A549 (cell line): ENCODE measurements around the gene KCP. TPM values are rescaled to one million over a fixed set of nuclear protein-coding genes. Genes with fewer than 3 reads are reported as not detected.

Source experiments
- ATAC-seq, 2 experiments: fragments of 200-7000 bp in 1 of 2; fragments of >200 bp in 1 of 2; cut with Nextera tagmentation in 1 of 2; cut with Tn5 transposase in 1 of 2; 3 replicates each; pipeline versions ENCODE4 v1.8.0 to v1.9.1; 2018 to 2020; ENCODE audit warnings: mild to moderate bottlenecking in 1 of 2, moderate library complexity in 1 of 2
- CTCF ChIA-PET: fragments of 300-600 bp; sonication (Branson Sonifier 250); formaldehyde crosslinking; extraction: SDS; loops from one replicate; lab custom pipeline; 2021; ENCODE audit warnings: antibody characterized with exemption, inconsistent platforms; lab: Yijun Ruan, JAX
- POLR2A ChIA-PET: fragments of 350-600 bp; formaldehyde crosslinking; extraction: SDS; loops from one replicate; lab custom pipeline; 2021; ENCODE audit warnings: antibody characterized with exemption, inconsistent platforms; lab: Yijun Ruan, JAX
- DNase-seq, 2 experiments: peaks; one replicate each; pipeline versions ENCODE4 v3.0.0 to v3.0.0-alpha.2; 2011 to 2016; ENCODE audit warnings: low read depth in 1 of 2, low spot score in 1 of 2
- FAIRE-seq: peaks from 2 replicates; lab custom pipeline; 2011; peaks lifted over from hg19 to GRCh38; lab: Jason Lieb, UNC
- H3K27ac ChIP-seq, 2 experiments: fragments of >200 bp; sonication (Bioruptor Twin); formaldehyde crosslinking; 3 replicates each; pipeline ENCODE4 v1.5.1; 2016 to 2017
- H3K4me1 ChIP-seq: fragments of >200 bp; sonication (Bioruptor Twin); formaldehyde crosslinking; 3 replicates; pipeline ENCODE4 v1.6.1; 2016
- H3K4me2 ChIP-seq: fragments of >200 bp; sonication (Bioruptor Twin); formaldehyde crosslinking; 3 replicates; pipeline ENCODE4 v1.6.1; 2016
- H3K4me3 ChIP-seq: fragments of >200 bp; sonication (Bioruptor Twin); formaldehyde crosslinking; 3 replicates; pipeline ENCODE4 v1.5.1; 2016
- H3K9me3 ChIP-seq: fragments of >200 bp; sonication (Bioruptor Twin); formaldehyde crosslinking; 3 replicates; pipeline ENCODE4 v1.6.1; 2016
- CHD4 ChIP-seq: fragments of 200-600 bp; sonication (generic); IDR thresholded peaks from 2 replicates; pipeline ENCODE4 v1.6.1; 2016; ENCODE audit warnings: antibody characterized with exemption, mild to moderate bottlenecking, borderline replicate concordance
- HES2 ChIP-seq: fragments of >200 bp; sonication (Bioruptor Twin); formaldehyde crosslinking; IDR thresholded peaks from 2 replicates; pipeline ENCODE4 v1.6.1; 2016
- HOXB5 ChIP-seq: fragments of 250-450 bp; sonication (Bioruptor Pico); IDR thresholded peaks from 2 replicates; pipeline ENCODE4 v1.5.0; 2020; ENCODE audit warnings: mild to moderate bottlenecking, moderate library complexity
- JUN ChIP-seq, 2 experiments: fragments of >200 bp; sonication (Bioruptor Twin); formaldehyde crosslinking; IDR thresholded peaks; 2 replicates in 1 of 2; 3 replicates in 1 of 2; pipeline ENCODE4 v1.6.1; 2016 to 2017
- JUNB ChIP-seq: fragments of >200 bp; sonication (Bioruptor Twin); formaldehyde crosslinking; IDR thresholded peaks from 2 replicates; pipeline ENCODE4 v1.6.1; 2016
- PHF8 ChIP-seq: fragments of 200-600 bp; sonication (generic); IDR thresholded peaks from 2 replicates; pipeline ENCODE4 v1.6.1; 2016; ENCODE audit warnings: low read depth, mild to moderate bottlenecking, antibody characterized with exemption, moderate library complexity, borderline replicate concordance
- POLR2A ChIP-seq: IDR thresholded peaks from 2 replicates; pipeline ENCODE4 v1.6.1; 2012; ENCODE audit warnings: mild to moderate bottlenecking, low read length
- REST ChIP-seq: fragments of 200-600 bp; sonication (generic); IDR thresholded peaks from 2 replicates; pipeline ENCODE4 v1.6.1; 2016; ENCODE audit warnings: antibody characterized with exemption, mild to moderate bottlenecking, moderate library complexity
- RNF2 ChIP-seq: fragments of 200-600 bp; sonication (generic); IDR thresholded peaks from 2 replicates; pipeline ENCODE4 v1.6.1; 2016; ENCODE audit warnings: low read depth, mild to moderate bottlenecking, antibody characterized with exemption, moderate library complexity, borderline replicate concordance
- SMC3 ChIP-seq: fragments of >200 bp; sonication (Bioruptor Twin); formaldehyde crosslinking; IDR thresholded peaks from 3 replicates; pipeline ENCODE4 v1.6.1; 2018; ENCODE audit warnings: inconsistent platforms
- TFCP2L1 ChIP-seq: fragments of 250-450 bp; sonication (Bioruptor Pico); IDR thresholded peaks from 2 replicates; pipeline ENCODE4 v1.5.0; 2021; ENCODE audit warnings: mild to moderate bottlenecking
- ZC3H11A ChIP-seq: fragments of 450-650 bp; IDR thresholded peaks from 2 replicates; pipeline ENCODE4 v1.6.1; 2014; ENCODE audit warnings: antibody characterized with exemption, mild to moderate bottlenecking
- ZFP36 ChIP-seq: fragments of 450-650 bp; IDR thresholded peaks from 2 replicates; pipeline ENCODE4 v1.6.1; 2014; ENCODE audit warnings: borderline replicate concordance; ENCODE audit not compliant: partially characterized antibody
- WGBS: methylation state at CpG from one replicate; pipeline ENCODE4 v1.1.6; 2017; ENCODE audit errors: missing lambda C conversion rate; 5-methylcytosine and 5-hydroxymethylcytosine counted together
- polyA plus RNA-seq, 4 experiments: library from polyadenylated mRNA; depleted of rRNA in 3 of 4; stranded (reverse); fragments of >200 nt; fragmentation: RNase III in 1 of 4; extraction: RNeasy Plus Mini Kit Qiagen cat#74134 plus additional on column Dnase treatment in 1 of 4; gene quantifications; 2 replicates in 3 of 4; 3 replicates in 1 of 4; pipeline ENCODE4 v1.2.3, GENCODE V29; 2011 to 2017
- TF ChIP-seq, protein P1 (sequence below): IDR thresholded peaks from 2 replicates; pipeline ENCODE4 v1.6.1; 2012; ENCODE audit warnings: low read depth, borderline replicate concordance
- TF ChIP-seq, protein P2 (sequence below): IDR thresholded peaks from 2 replicates; pipeline ENCODE4 v1.6.1; 2012
- TF ChIP-seq, protein P3 (sequence below): fragments of 150-350 bp; IDR thresholded peaks from 2 replicates; pipeline ENCODE4 v1.6.1; 2014; ENCODE audit warnings: low read depth, mild to moderate bottlenecking, low read length
- TF ChIP-seq, protein P4 (sequence below): IDR thresholded peaks from 2 replicates; pipeline ENCODE4 v1.6.1; 2012

Gene KCP
- polyA plus RNA-seq, 2 of the 4 experiments (the other 2 are of a cell fraction) = 0.14 TPM; not detected in 1

GRCh38 chr7:128937647-128938543 lies 27.4 kb upstream of the KCP start, which contains the start of gene IRF5:
Gene IRF5, plus strand, starts transcription at chr7:128937927. Its CDS starts 4,155 bp downstream, at chr7:128942082.
- FAIRE-seq (no peak), ATAC-seq (peak; percentile 78 to 87)
- CTCF ChIA-PET = interaction anchor here (0.7 to 1.6 kb wide), 3 partner anchors 9 to 54 kb away, joined by 3 to 5 read pairs (median 3); no protein-coding TSS in a partner anchor

More at GRCh38 chr7:128937647-128938543, 27.4 kb upstream of the KCP start, which contains the start of gene IRF5:
- 0% methylated on average over 2 of the region's 83 CpGs for WGBS
- H3K4me1 ChIP-seq = peaks cover 12% of the 10 kb centered on the region
- POLR2A ChIA-PET = interaction anchor here (0.6 to 0.9 kb wide), 4 partner anchors 11 to 405 kb away, joined by 3 to 4 read pairs (median 3); no protein-coding TSS in a partner anchor
- H3K9me3 ChIP-seq = no peaks in the 10 kb centered on the region
- DNase-seq = peak; percentile 37 to 63
- peak within 1 kb of the TSS; percentile 93 for H3K4me2 ChIP-seq
- peak within 1 kb of the TSS; percentile 79 to 88 for H3K27ac ChIP-seq
- H3K4me3 ChIP-seq = peak within 1 kb of the TSS; percentile 80
- TF ChIP-seq ZC3H11A (no peak), JUN (IDR thresholded peaks at IDR 0.05) (no peak; a peak in 1 of 5 replicates), POLR2A (peak; percentile 63), TFCP2L1 (CRISPR knock-in tag) (no peak), ZFP36 (no peak), CHD4 (no peak), SMC3 (no peak), HES2 (no peak), JUNB (no peak), PHF8 (peak; percentile 63), RNF2 (0 out of 2 replicates have a peak, but pooled peaks have one; percentile 26), REST (no peak), HOXB5 (CRISPR knock-in tag) (no peak)
- TF ChIP-seq, protein P1, sequence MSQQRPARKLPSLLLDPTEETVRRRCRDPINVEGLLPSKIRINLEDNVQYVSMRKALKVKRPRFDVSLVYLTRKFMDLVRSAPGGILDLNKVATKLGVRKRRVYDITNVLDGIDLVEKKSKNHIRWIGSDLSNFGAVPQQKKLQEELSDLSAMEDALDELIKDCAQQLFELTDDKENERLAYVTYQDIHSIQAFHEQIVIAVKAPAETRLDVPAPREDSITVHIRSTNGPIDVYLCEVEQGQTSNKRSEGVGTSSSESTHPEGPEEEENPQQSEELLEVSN = 0 out of 2 replicates have a peak, but pooled peaks have one; percentile 51
- TF ChIP-seq, protein P2, sequence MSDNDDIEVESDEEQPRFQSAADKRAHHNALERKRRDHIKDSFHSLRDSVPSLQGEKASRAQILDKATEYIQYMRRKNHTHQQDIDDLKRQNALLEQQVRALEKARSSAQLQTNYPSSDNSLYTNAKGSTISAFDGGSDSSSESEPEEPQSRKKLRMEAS = no peak
- TF ChIP-seq, protein P3, sequence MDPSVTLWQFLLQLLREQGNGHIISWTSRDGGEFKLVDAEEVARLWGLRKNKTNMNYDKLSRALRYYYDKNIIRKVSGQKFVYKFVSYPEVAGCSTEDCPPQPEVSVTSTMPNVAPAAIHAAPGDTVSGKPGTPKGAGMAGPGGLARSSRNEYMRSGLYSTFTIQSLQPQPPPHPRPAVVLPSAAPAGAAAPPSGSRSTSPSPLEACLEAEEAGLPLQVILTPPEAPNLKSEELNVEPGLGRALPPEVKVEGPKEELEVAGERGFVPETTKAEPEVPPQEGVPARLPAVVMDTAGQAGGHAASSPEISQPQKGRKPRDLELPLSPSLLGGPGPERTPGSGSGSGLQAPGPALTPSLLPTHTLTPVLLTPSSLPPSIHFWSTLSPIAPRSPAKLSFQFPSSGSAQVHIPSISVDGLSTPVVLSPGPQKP = no peak
- TF ChIP-seq, protein P4, sequence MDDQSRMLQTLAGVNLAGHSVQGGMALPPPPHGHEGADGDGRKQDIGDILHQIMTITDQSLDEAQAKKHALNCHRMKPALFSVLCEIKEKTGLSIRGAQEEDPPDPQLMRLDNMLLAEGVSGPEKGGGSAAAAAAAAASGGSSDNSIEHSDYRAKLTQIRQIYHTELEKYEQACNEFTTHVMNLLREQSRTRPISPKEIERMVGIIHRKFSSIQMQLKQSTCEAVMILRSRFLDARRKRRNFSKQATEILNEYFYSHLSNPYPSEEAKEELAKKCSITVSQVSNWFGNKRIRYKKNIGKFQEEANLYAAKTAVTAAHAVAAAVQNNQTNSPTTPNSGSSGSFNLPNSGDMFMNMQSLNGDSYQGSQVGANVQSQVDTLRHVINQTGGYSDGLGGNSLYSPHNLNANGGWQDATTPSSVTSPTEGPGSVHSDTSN = no peak
